GM12892 (cell line): ENCODE results near the gene SH3RF3.

Experiments
- POLR2A ChIP-seq: IDR thresholded peaks from 2 replicates; pipeline ENCODE4 v1.6.1; 2011; ENCODE audit warnings: low read depth, low read length, control low read depth
- POLR2AphosphoS5 ChIP-seq: IDR thresholded peaks from 2 replicates; pipeline ENCODE4 v1.6.1; 2011; ENCODE audit warnings: low read depth, low read length, control low read depth

DNA sequence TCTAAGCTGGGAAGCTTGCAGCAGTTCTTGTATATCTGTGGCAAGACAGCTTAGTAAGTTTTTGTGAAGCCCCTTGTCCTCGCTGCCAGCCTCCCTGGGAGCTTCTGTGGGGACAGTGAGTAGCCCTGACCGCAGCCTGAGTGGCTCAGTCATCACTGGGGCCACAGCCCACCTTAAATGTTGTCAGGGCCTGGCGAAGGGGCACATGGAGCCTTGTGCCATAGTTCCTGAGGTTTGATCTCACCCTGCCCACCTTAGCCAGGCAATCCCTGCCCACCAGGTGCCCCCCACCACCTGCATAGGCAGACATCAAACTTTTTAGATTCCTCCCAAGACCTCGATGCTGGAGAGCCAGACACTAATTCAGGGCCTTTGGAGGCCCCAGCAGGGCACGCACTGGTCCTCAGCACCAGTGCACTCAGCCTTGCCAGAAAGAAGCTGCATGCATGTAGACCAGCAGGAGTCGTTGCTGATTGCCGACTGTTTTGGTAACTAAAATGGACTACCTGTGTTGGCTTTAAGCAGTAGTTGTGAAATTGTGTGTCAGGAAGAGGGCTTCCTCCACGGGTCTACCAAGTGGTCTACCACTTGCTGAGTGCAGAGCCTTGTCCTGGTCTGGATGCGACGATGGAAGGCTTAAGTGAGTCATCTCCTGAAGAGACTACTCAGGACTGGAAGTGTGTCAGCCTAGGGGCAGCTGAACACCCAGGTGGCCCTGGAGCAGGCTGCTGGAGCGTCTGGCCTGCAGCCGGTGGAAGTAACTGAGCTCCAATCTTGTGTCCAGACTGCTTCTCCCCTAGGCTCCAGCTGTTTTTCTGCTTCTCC lies 251.7 kb downstream of the SH3RF3 start:
- no peak for TF ChIP-seq POLR2A
- TF ChIP-seq POLR2AphosphoS5 = no peak
